ENCODE results near the gene GCN1. TPM values are rescaled to one million over a fixed set of nuclear protein-coding genes. Genes with fewer than 3 reads are reported as not detected.
A peak's percentile ranks its signal among the peaks of the same experiment; 100 is the strongest.

Gene GCN1
- total RNA-seq, 6 donors from 2014 or later, result 48.1 to 140 (median 69.6) TPM

DNA sequence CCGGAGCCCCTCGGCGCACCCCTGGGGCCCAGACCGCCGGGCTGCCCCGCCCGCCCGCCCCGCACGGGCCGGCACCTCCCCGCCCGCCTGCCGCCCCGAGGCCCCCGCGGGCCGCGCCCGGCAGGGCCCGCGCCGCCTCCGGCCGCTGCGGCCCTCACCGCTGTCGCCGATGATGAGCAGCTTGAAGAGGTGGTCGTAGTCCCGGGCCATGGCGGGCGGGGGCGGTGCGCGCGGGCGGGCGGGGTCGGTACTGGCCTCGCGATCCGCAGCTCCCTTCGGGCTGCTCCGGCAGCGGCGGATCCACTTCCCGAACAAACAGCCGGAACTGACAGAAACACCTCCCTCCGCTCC, 78.1 kb downstream of the GCN1 start, which contains the start of gene RAB35:
Gene RAB35 (minus strand): TSS at position 313 of the 351 bp plus-strand sequence. CDS start 103 bp downstream, at position 210.
- H3K36me3 ChIP-seq, result peaks cover 0 to 12% (median 2%) of the 10 kb centered on the region in 4 donors
- no peak for ATAC-seq (ENCODE audit: low FRiP score in 2 of 2)
- H3K4me3 ChIP-seq, result peak within 1 kb of the TSS; percentile 73 to 98 (median 86)
- H3K27me3 ChIP-seq, result no peaks in the 10 kb centered on the region
- 3% methylated on average over 7 of the region's 50 CpGs; no CpG with 5 or more reads in 1 of the 2 donors for WGBS, 2 donors
- peaks cover 32 to 55% (median 45%) of the 10 kb centered on the region in 4 donors for H3K4me1 ChIP-seq
- no peak for DNase-seq
- H3K27ac ChIP-seq, result peak within 1 kb of the TSS; percentile 92
- no peak for TF ChIP-seq POLR2A (IDR thresholded peaks at IDR 0.05)
- no peak for TF ChIP-seq EP300 (IDR thresholded peaks at IDR 0.05)
- TF ChIP-seq POLR2AphosphoS5 (IDR thresholded peaks at IDR 0.05), result no peak
- TF ChIP-seq CTCF (IDR thresholded peaks at IDR 0.05), result no peak
- H3K9me3 ChIP-seq, result no peaks in the 10 kb centered on the region

DNA sequence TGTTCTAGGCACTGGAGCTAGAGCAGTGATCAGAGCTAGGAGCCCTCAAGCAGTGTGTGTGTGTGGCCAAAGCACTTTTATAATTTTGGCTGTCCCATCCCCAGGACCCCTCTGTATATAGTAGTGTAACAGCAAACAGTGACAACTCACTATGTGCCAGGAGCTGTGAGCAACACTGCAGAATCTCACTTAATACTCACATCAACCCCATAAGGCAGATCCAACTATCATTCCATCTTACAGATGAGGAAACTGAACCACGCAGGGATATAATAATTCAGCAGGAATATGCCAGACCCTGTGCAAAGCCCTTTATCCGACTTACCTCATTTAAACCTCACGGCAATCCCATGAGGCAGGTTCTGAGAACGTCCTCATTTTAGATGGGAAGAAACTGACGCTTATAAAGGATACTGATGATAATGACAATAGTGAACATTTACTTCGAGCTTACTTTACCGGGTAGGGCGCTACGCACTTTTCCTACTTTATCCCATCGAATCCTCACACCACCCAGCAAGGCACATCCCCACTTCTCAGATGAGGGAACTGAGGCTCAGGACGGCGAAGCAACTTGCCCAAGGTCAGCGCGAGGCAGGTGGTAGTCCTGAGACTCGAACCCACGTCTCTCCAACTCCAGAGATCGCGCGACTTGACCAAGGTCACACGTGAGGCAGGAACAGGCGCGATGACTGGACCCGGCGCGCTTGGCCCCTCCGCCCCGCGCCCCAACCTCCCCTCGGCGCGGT, 78.6 kb downstream of the GCN1 start:
- 44 to 53% methylated on average over 10 of the region's 31 CpGs for WGBS, 2 donors
- H3K4me3 ChIP-seq, result peak overlapping the region; percentile 73 to 98 (median 86)
- DNase-seq (peak in 1 of 2 donors; percentile 42), ATAC-seq (ENCODE audit: low FRiP score in 2 of 2) (no peak)
- no peaks in the 10 kb centered on the region for H3K9me3 ChIP-seq
- peaks cover 0 to 12% (median 2%) of the 10 kb centered on the region in 4 donors for H3K36me3 ChIP-seq
- no peaks in the 10 kb centered on the region for H3K27me3 ChIP-seq
- peaks cover 37 to 61% (median 51%) of the 10 kb centered on the region in 4 donors for H3K4me1 ChIP-seq
- H3K27ac ChIP-seq, result peak overlapping the region; percentile 92
- TF ChIP-seq POLR2A (IDR thresholded peaks at IDR 0.05) (no peak), POLR2AphosphoS5 (IDR thresholded peaks at IDR 0.05) (no peak), EP300 (IDR thresholded peaks at IDR 0.05) (no peak), CTCF (IDR thresholded peaks at IDR 0.05) (no peak)

DNA sequence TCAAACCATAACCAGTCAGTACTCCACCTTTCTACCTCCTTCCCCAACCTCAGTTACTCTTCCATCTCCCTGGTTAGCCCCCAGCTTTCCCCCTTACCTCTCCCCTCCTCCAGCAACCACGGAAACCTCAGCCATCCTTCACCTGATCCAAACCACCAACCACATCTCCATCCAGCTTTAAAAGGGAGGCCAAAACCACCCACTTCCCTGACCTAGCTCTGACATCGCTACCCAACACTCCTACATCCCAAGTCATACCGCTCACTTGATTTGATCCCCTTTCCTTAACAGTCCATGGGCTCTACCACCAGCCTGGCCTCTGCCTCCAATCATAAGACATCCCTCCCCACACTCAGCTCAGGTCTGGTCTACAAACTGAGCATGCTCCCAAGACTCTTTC, 79.4 kb downstream of the GCN1 start:
- peaks cover 0 to 12% (median 2%) of the 10 kb centered on the region in 4 donors for H3K36me3 ChIP-seq
- no peaks in the 10 kb centered on the region for H3K9me3 ChIP-seq
- peaks cover 45 to 69% (median 56%) of the 10 kb centered on the region in 4 donors for H3K4me1 ChIP-seq
- H3K4me3 ChIP-seq, result peak overlapping the region in 2 of 4 donors; percentile 73 to 98
- TF ChIP-seq CTCF (IDR thresholded peaks at IDR 0.05) (no peak), POLR2AphosphoS5 (IDR thresholded peaks at IDR 0.05) (no peak), EP300 (IDR thresholded peaks at IDR 0.05) (no peak), POLR2A (IDR thresholded peaks at IDR 0.05) (no peak)
- ATAC-seq (ENCODE audit: low FRiP score in 2 of 2) (no peak), DNase-seq (no peak)
- WGBS, 2 donors, result 69 to 75% methylated on average over 3 of the region's 3 CpGs
- H3K27me3 ChIP-seq, result no peaks in the 10 kb centered on the region
- peak overlapping the region in 2 of 4 donors; percentile 92 for H3K27ac ChIP-seq

- H3K27ac ChIP-seq, result peak overlapping the region in 3 of 4 donors; percentile 35 to 76 (median 46)
- peak in 1 of 4 donors; percentile 16 for TF ChIP-seq POLR2A (IDR thresholded peaks at IDR 0.05)
- TF ChIP-seq CTCF (IDR thresholded peaks at IDR 0.05), result no peak
These were observed 83.7 kb downstream of the GCN1 start for GRCh38 chr12:120110550-120111501.

More at GRCh38 chr12:120110550-120111501, 83.7 kb downstream of the GCN1 start:
- H3K4me1 ChIP-seq, result peaks cover 32 to 56% (median 34%) of the 10 kb centered on the region in 4 donors
- peaks cover 0 to 29% (median 9%) of the 10 kb centered on the region in 4 donors for H3K36me3 ChIP-seq
- 63 to 70% methylated on average over 19 to 26 of the region's 26 CpGs for WGBS, 2 donors
- ATAC-seq (ENCODE audit: low FRiP score in 2 of 2), result peak; percentile 87 to 92
- no peak overlapping the region for H3K4me3 ChIP-seq
- peak in 1 of 2 donors; percentile 84 for DNase-seq
- H3K27me3 ChIP-seq, result no peaks in the 10 kb centered on the region
- no peaks in the 10 kb centered on the region for H3K9me3 ChIP-seq

All from upper lobe of left lung (tissue), 6 donors.